ENCODE data around the gene SPON1. TPM values are rescaled to one million over a fixed set of nuclear protein-coding genes. Genes with fewer than 3 reads are reported as not detected.
"Not testable (repeated sequence)": the region's sequence is repeated elsewhere in the genome, so short reads cannot be mapped to it uniquely, and the experiment has no call there.

The SPON1 gene
- total and polyA plus RNA-seq, 2 donors (not counting 1 experiment from before 2014, with no cell fraction given) = 0.30 TPM; not detected in 1

GRCh38 chr11:14029971-14030920, 67.7 kb downstream of the SPON1 start:
- 95% methylated on average over 4 of the region's 13 CpGs for WGBS (ENCODE audit: insufficient coverage)
- no peaks in the 10 kb centered on the region for H3K36me3 ChIP-seq (replicated peaks in 1 of 2; ENCODE audit: control extremely low read depth in 1 of 2, control insufficient read depth in 1 of 2, extremely low read depth in 1 of 2, insufficient read depth in 2 of 2, low read length in 1 of 2)
- H3K4me3 ChIP-seq (ENCODE audit: control extremely low read depth in 1 of 5, extremely low read depth in 1 of 5, insufficient read depth in 1 of 5, low read depth in 2 of 5, low read length in 4 of 5) = no peak overlapping the region
- DNase-seq (no peak), ATAC-seq (ENCODE audit: low read depth) (no peak)
- CTCF ChIA-PET = no interaction called here
- Mint-ChIP-seq H3K27ac (no peak overlapping the region), H3K4me3 (no peak overlapping the region), H3K9me3 (ENCODE audit: insufficient read depth) (no peaks in the 10 kb centered on the region), H3K27me3 (peaks cover 32% of the 10 kb centered on the region), H3K4me1 (no peaks in the 10 kb centered on the region)
- peaks cover 0 to 14% (median 3%) of the 10 kb centered on the region in 4 experiments for H3K27me3 ChIP-seq (replicated peaks in 1 of 4; ENCODE audit: control extremely low read depth in 1 of 4, control insufficient read depth in 3 of 4, insufficient read depth in 4 of 4, low read length in 3 of 4)
- no peaks in the 10 kb centered on the region for H3K79me2 ChIP-seq (ENCODE audit: control insufficient read depth, insufficient read depth, low read length)
- no peaks in the 10 kb centered on the region for H3K9me3 ChIP-seq (ENCODE audit: control extremely low read depth in 1 of 3, control insufficient read depth in 2 of 3, insufficient read depth in 1 of 3, low read length in 2 of 3)
- TF ChIP-seq CTCF (IDR thresholded peaks at IDR 0.05) (no peak), EZH2 (IDR thresholded peaks at IDR 0.05; ENCODE audit: borderline replicate concordance, insufficient read depth, low read depth, low read length, poor library complexity, severe bottlenecking) (no peak)
- no peaks in the 10 kb centered on the region for H3K4me1 ChIP-seq (ENCODE audit: control insufficient read depth in 2 of 2, insufficient read depth in 2 of 2, low read length in 2 of 2)
- H3K4me2 ChIP-seq (replicated peaks; ENCODE audit: low read depth, low read length, poor library complexity, severe bottlenecking) = no peak overlapping the region
- H3K9ac ChIP-seq (ENCODE audit: low read length) = no peak overlapping the region
- H4K20me1 ChIP-seq (ENCODE audit: control insufficient read depth, insufficient read depth, low read length, poor library complexity, severe bottlenecking) = no peaks in the 10 kb centered on the region
- POLR2A ChIA-PET = no interaction called here
- intact Hi-C loops (cut with micrococcal nuclease) = no loop called here
- H2AFZ ChIP-seq (ENCODE audit: insufficient read depth, low read depth, low read length, poor library complexity, severe bottlenecking) = no peak overlapping the region
- no peak overlapping the region for H3K27ac ChIP-seq (ENCODE audit: low read length in 2 of 2)

- ATAC-seq (ENCODE audit: low read depth); H4K20me1 ChIP-seq (ENCODE audit: control insufficient read depth, insufficient read depth, low read length, poor library complexity, severe bottlenecking); H3K4me3 ChIP-seq (ENCODE audit: control extremely low read depth in 1 of 5, extremely low read depth in 1 of 5, insufficient read depth in 1 of 5, low read depth in 2 of 5, low read length in 4 of 5); H3K79me2 ChIP-seq (ENCODE audit: control insufficient read depth, insufficient read depth, low read length); intact Hi-C loops (cut with micrococcal nuclease); H3K27ac ChIP-seq (ENCODE audit: low read length in 2 of 2); H3K4me1 ChIP-seq (ENCODE audit: control insufficient read depth in 2 of 2, insufficient read depth in 2 of 2, low read length in 2 of 2); POLR2A ChIA-PET; H3K4me1 Mint-ChIP-seq; H3K9me3 ChIP-seq (ENCODE audit: control extremely low read depth in 1 of 3, control insufficient read depth in 2 of 3, insufficient read depth in 1 of 3, low read length in 2 of 3); H3K4me2 ChIP-seq (replicated peaks; ENCODE audit: low read depth, low read length, poor library complexity, severe bottlenecking); H3K9ac ChIP-seq (ENCODE audit: low read length); DNase-seq; H3K27ac Mint-ChIP-seq; H2AFZ ChIP-seq (ENCODE audit: insufficient read depth, low read depth, low read length, poor library complexity, severe bottlenecking); H3K36me3 ChIP-seq (replicated peaks in 1 of 2; ENCODE audit: control extremely low read depth in 1 of 2, control insufficient read depth in 1 of 2, extremely low read depth in 1 of 2, insufficient read depth in 2 of 2, low read length in 1 of 2); H3K27me3 ChIP-seq (replicated peaks in 1 of 4; ENCODE audit: control extremely low read depth in 1 of 4, control insufficient read depth in 3 of 4, insufficient read depth in 4 of 4, low read length in 3 of 4); H3K4me3 Mint-ChIP-seq; H3K9me3 Mint-ChIP-seq (ENCODE audit: insufficient read depth): not testable (repeated sequence)
- peaks cover 13% of the 10 kb centered on the region for H3K27me3 Mint-ChIP-seq
- CTCF ChIA-PET = interaction anchor here (0.9 kb wide), 1 partner anchor 73 kb away, joined by 3 read pairs; the partner anchor contains the start of gene SPON1
- WGBS (ENCODE audit: insufficient coverage) = 73% methylated on average over 2 of the region's 2 CpGs
Observed at GRCh38 chr11:14035526-14035925, 73.0 kb downstream of the SPON1 start.

All from B cell (primary cell).